SK-N-SH (cell line): ENCODE measurements around the gene MUC5B. TPM values are rescaled to one million over a fixed set of nuclear protein-coding genes. Genes with fewer than 3 reads are reported as not detected.

Experiments
- CTCF ChIA-PET: fragments of 300-600, 350-600 bp; formaldehyde crosslinking; extraction: SDS; loops from one replicate; lab custom pipeline; 2021; lab: Yijun Ruan, JAX
- POLR2A ChIA-PET: fragments of 350-600 bp; sonication (Branson Sonifier 250); formaldehyde crosslinking; extraction: SDS; loops from one replicate; lab custom pipeline; 2020; ENCODE audit warnings: antibody characterized with exemption, inconsistent platforms; lab: Yijun Ruan, JAX
- DNase-seq: peaks from one replicate; pipeline ENCODE4 v3.0.0; 2012
- H2AFZ ChIP-seq: fragments of 200-600 bp; sonication (generic); 2 replicates; pipeline ENCODE4 v1.8.1; 2016; ENCODE audit warnings: antibody characterized with exemption, mild to moderate bottlenecking, low read depth
- H3F3A ChIP-seq: fragments of 200-600 bp; sonication (generic); replicated peaks from 2 replicates; pipeline ENCODE3; 2016; ENCODE audit warnings: antibody characterized with exemption, mild to moderate bottlenecking; ENCODE audit not compliant: insufficient read depth
- H3K27ac ChIP-seq, 2 experiments: fragments of 200-500 bp in 1 of 2; fragments of 200-600 bp in 1 of 2; sonication (Bioruptor generic) in 1 of 2; sonication (generic), shearing (Covaris generic) in 1 of 2; 2 replicates each; pipeline versions ENCODE4 v1.5.1 to v1.6.1; 2014 to 2016; ENCODE audit warnings: low read depth in 2 of 2, inconsistent platforms in 1 of 2, low read length in 1 of 2, mild to moderate bottlenecking in 1 of 2, mixed read lengths in 1 of 2
- H3K27me3 ChIP-seq: fragments of 200-600 bp; sonication (generic), shearing (Covaris generic); 2 replicates; pipeline ENCODE4 v1.6.1; 2016; ENCODE audit warnings: mixed run types; ENCODE audit not compliant: insufficient read depth
- H3K36me3 ChIP-seq, 2 experiments: fragments of 200-500 bp in 1 of 2; fragments of 200-600 bp in 1 of 2; sonication (Bioruptor generic) in 1 of 2; sonication (generic) in 1 of 2; replicated peaks in 1 of 2; 2 replicates each; pipeline versions ENCODE3 to v1.5.1; 2014 to 2016; ENCODE audit warnings: low read length in 1 of 2, mild to moderate bottlenecking in 1 of 2; ENCODE audit not compliant: insufficient read depth in 2 of 2, control insufficient read depth in 1 of 2
- H3K4me1 ChIP-seq, 2 experiments: fragments of 200-500 bp in 1 of 2; fragments of 200-600 bp in 1 of 2; sonication (Bioruptor generic) in 1 of 2; sonication (generic), shearing (Covaris generic) in 1 of 2; 2 replicates each; pipeline versions ENCODE4 v1.5.1 to v1.6.1; 2014 to 2016; ENCODE audit warnings: low read depth in 1 of 2, low read length in 1 of 2, mixed run types in 1 of 2; ENCODE audit not compliant: insufficient read depth in 2 of 2, control insufficient read depth in 1 of 2
- H3K4me2 ChIP-seq: fragments of 200-600 bp; sonication (generic), shearing (Covaris generic); 2 replicates; pipeline ENCODE4 v1.6.1; 2017; ENCODE audit warnings: mixed run types
- H3K4me3 ChIP-seq, 2 experiments: fragments of 200-500 bp in 1 of 2; fragments of 200-600 bp in 1 of 2; sonication (Bioruptor generic) in 1 of 2; sonication (generic), shearing (Covaris generic) in 1 of 2; 2 replicates each; pipeline versions ENCODE4 v1.5.1 to v1.8.1; 2014 to 2016; ENCODE audit warnings: low read depth in 2 of 2, inconsistent platforms in 1 of 2, low read length in 1 of 2, mild to moderate bottlenecking in 1 of 2, mixed read lengths in 1 of 2, moderate library complexity in 1 of 2
- H3K79me2 ChIP-seq: fragments of 200-600 bp; sonication (generic); 2 replicates; pipeline ENCODE4 v1.8.1; 2017; ENCODE audit warnings: mild to moderate bottlenecking; ENCODE audit not compliant: insufficient read depth
- H3K9ac ChIP-seq: fragments of 200-600 bp; sonication (generic); 2 replicates; pipeline ENCODE4 v1.6.1; 2017; ENCODE audit warnings: mixed run types
- H3K9me2 ChIP-seq: fragments of 200-600 bp; sonication (generic); 2 replicates; pipeline ENCODE4 v1.6.1; 2017; ENCODE audit warnings: mixed run types
- H3K9me3 ChIP-seq: fragments of 200-600 bp; sonication (generic); 2 replicates; pipeline ENCODE4 v1.6.1; 2017; ENCODE audit warnings: mixed run types, mild to moderate bottlenecking, moderate library complexity
- H4K20me1 ChIP-seq: fragments of 200-600 bp; sonication (generic); 2 replicates; pipeline ENCODE4 v1.6.1; 2017; ENCODE audit warnings: mild to moderate bottlenecking, mixed run types; ENCODE audit not compliant: insufficient read depth
- CTCF ChIP-seq: fragments of 200-600 bp; sonication (generic); IDR thresholded peaks from 2 replicates; pipeline ENCODE4 v1.6.1; 2017; ENCODE audit warnings: antibody characterized with exemption, mild to moderate bottlenecking, moderate library complexity
- EZH2phosphoT487 ChIP-seq: fragments of 200-600 bp; sonication (generic); IDR thresholded peaks from 2 replicates; pipeline ENCODE4 v1.6.1; 2017; ENCODE audit warnings: low read depth, mixed run types, mild to moderate bottlenecking, antibody characterized with exemption, moderate library complexity, borderline replicate concordance
- GATA2 ChIP-seq: sonication (generic); formaldehyde crosslinking; IDR thresholded peaks from 2 replicates; pipeline ENCODE4 v1.5.0; 2020; ENCODE audit warnings: mild to moderate bottlenecking, missing genetic modification reagents
- IRF3 ChIP-seq: fragments of 150-350 bp; IDR thresholded peaks from 2 replicates; pipeline ENCODE4 v1.6.1; 2016; ENCODE audit warnings: mild to moderate bottlenecking, low read depth, low read length
- PBX3 ChIP-seq: IDR thresholded peaks from 2 replicates; pipeline ENCODE4; 2012
- POLR2AphosphoS5 ChIP-seq: IDR thresholded peaks from 2 replicates; pipeline ENCODE4 v1.6.1; 2012; ENCODE audit warnings: low read depth, low read length
- REST ChIP-seq: IDR thresholded peaks from 2 replicates; pipeline ENCODE4 v1.6.1; 2012; ENCODE audit warnings: mild to moderate bottlenecking, low read depth, low read length, moderate library complexity
- SIN3A ChIP-seq: IDR thresholded peaks from 2 replicates; pipeline ENCODE4 v1.6.1; 2012; ENCODE audit warnings: low read depth, mild to moderate bottlenecking, low read length, moderate library complexity, borderline replicate concordance
- SMC3 ChIP-seq: IDR thresholded peaks from 2 replicates; pipeline ENCODE4 v1.6.1; 2012; ENCODE audit warnings: low read depth, low read length, improper control_type of control experiment
- USF2 ChIP-seq: fragments of 150-350 bp; IDR thresholded peaks from 2 replicates; pipeline ENCODE4 v1.6.1; 2017; ENCODE audit warnings: antibody characterized with exemption, low read length, low read depth, borderline replicate concordance
- ZBTB33 ChIP-seq: IDR thresholded peaks from 2 replicates; pipeline ENCODE4 v1.4.0; 2012; ENCODE audit warnings: low read depth, borderline replicate concordance
- WGBS: methylation state at CpG from one replicate; pipeline ENCODE4 v1.1.6; 2017; ENCODE audit warnings: low lambda C conversion rate; 5-methylcytosine and 5-hydroxymethylcytosine counted together
- polyA plus RNA-seq, 3 experiments: library from polyadenylated mRNA; depleted of rRNA; stranded (reverse); fragments of >200 nt; gene quantifications; 2 replicates each; pipeline ENCODE4 v1.2.3, GENCODE V29; 2012

Gene MUC5B
- polyA plus RNA-seq, 1 of the 3 experiments (the other 2 are of a cell fraction): not detected

GRCh38 chr11:1232021-1232882 lies 9.4 kb downstream of the MUC5B start:
- Histone ChIP-seq H3K9me2 (no peaks in the 10 kb centered on the region), H3F3A (no peaks in the 10 kb centered on the region), H3K9me3 (no peaks in the 10 kb centered on the region), H3K9ac (no peak overlapping the region), H3K4me1 (peaks cover 0 to 2% of the 10 kb centered on the region in 2 experiments; a peak in 1 of 4 replicates), H2AFZ (no peak overlapping the region), H3K36me3 (no peaks in the 10 kb centered on the region), H3K27ac (no peak overlapping the region), H4K20me1 (no peaks in the 10 kb centered on the region), H3K4me3 (no peak overlapping the region), H3K27me3 (no peaks in the 10 kb centered on the region), H3K4me2 (no peak overlapping the region), H3K79me2 (no peaks in the 10 kb centered on the region)
- ChIA-PET POLR2A (no interaction called here), CTCF (interaction anchor here (0.6 to 1.1 kb wide), 3 partner anchors 10 to 1170 kb away, joined by 3 read pairs; no protein-coding TSS in a partner anchor)
- no peak for DNase-seq
- TF ChIP-seq SMC3 (no peak), SIN3A (no peak), POLR2AphosphoS5 (no peak), ZBTB33 (no peak), REST (no peak), USF2 (no peak), PBX3 (no peak), EZH2phosphoT487 (no peak), GATA2 (no peak), IRF3 (no peak), CTCF (no peak)
- WGBS: 72% methylated on average over 36 of the region's 46 CpGs
